Heart left ventricle (tissue), 16 donors: ENCODE data around the gene SBK3. TPM values are rescaled to one million over a fixed set of nuclear protein-coding genes. Genes with fewer than 3 reads are reported as not detected.

Experiments
- ATAC-seq, 4 donors: fragments of 200-7000 bp; cut with Tn5 transposase; one replicate each; pipeline ENCODE4 v1.9.1; 2020 to 2022; ENCODE audit warnings: moderate library complexity in 4 of 4, mild to moderate bottlenecking in 3 of 4, moderate number of reproducible peaks in 1 of 4
- DNase-seq, 5 donors: peaks; one replicate each; pipeline ENCODE4 v3.0.0-alpha.2; 2020
- H3K27ac ChIP-seq, 12 donors: fragments of 200-600 bp; sonication (generic) in 4 of 12; one replicate each; pipeline versions ENCODE4 v1.5.0 to v1.8.0; 2016 to 2022; ENCODE audit warnings: mild to moderate bottlenecking in 2 of 12
- H3K27me3 ChIP-seq, 9 donors: fragments of 200-600 bp; sonication (generic) in 2 of 9; one replicate each; pipeline versions ENCODE4 v1.5.1 to v1.8.0; 2016 to 2022; ENCODE audit warnings: mild to moderate bottlenecking in 3 of 9
- H3K36me3 ChIP-seq, 9 donors: fragments of 200-600 bp; sonication (generic) in 2 of 9; one replicate each; pipeline versions ENCODE4 v1.5.0 to v1.8.0; 2018 to 2022; ENCODE audit warnings: mild to moderate bottlenecking in 2 of 9
- H3K4me1 ChIP-seq, 12 donors: fragments of 200-600 bp; sonication (generic) in 4 of 12; one replicate each; pipeline versions ENCODE4 v1.5.0 to v1.8.0; 2016 to 2022; ENCODE audit warnings: mild to moderate bottlenecking in 3 of 12
- H3K4me3 ChIP-seq, 12 donors: fragments of 200-600 bp; sonication (generic) in 4 of 12; one replicate each; pipeline versions ENCODE4 v1.5.0 to v1.8.0; 2017 to 2022; ENCODE audit warnings: mild to moderate bottlenecking in 9 of 12, moderate library complexity in 4 of 12
- H3K9me3 ChIP-seq, 12 donors: fragments of 200-600 bp; sonication (generic) in 4 of 12; one replicate each; pipeline versions ENCODE4 v1.5.0 to v1.8.0; 2016 to 2022; ENCODE audit warnings: mild to moderate bottlenecking in 1 of 12
- CTCF ChIP-seq, 12 donors: fragments of 200-600 bp; sonication (generic) in 4 of 12; IDR thresholded peaks; one replicate each; pipeline versions ENCODE4 v1.5.0 to v1.8.0; 2018 to 2022; ENCODE audit warnings: antibody characterized with exemption in 12 of 12, mild to moderate bottlenecking in 5 of 12
- POLR2A ChIP-seq, 2 donors: fragments of 450-650 bp; IDR thresholded peaks; one replicate each; pipeline ENCODE4 v1.6.1; 2017; ENCODE audit warnings: antibody characterized with exemption in 2 of 2, mild to moderate bottlenecking in 2 of 2, moderate library complexity in 2 of 2
- WGBS, 4 donors: extraction: QIAGEN DNeasy Blood & Tissue Kit in 2 of 4; methylation state at CpG; one replicate each; pipeline versions ENCODE4 v1.1.5 to v1.1.7; 2013 to 2018; 5-methylcytosine and 5-hydroxymethylcytosine counted together
- intact Hi-C, 10 donors: fragments of 100-400 bp; cut with DNase I; formaldehyde crosslinking; loops; one replicate each; pipeline versions ENCODE4 v1.11.1 to v1.14.2; 2022
- polyA plus RNA-seq, 2 donors: library from polyadenylated mRNA; stranded (reverse); fragments of 200-250 nt; gene quantifications; one replicate each; pipeline ENCODE4 v1.2.3, GENCODE V29; 2013
- total RNA-seq, 9 donors: library from RNA; depleted of rRNA in 2 of 9; stranded (reverse); fragments of >200 nt in 2 of 9; fragmentation: NEBNext Ultra II Directional in 3 of 9; extraction: Animal tissue kit (Norgen Biotek cat#: 25700) in 3 of 9; gene quantifications; one replicate each; pipeline versions ENCODE4 v1.1.0 to v1.2.4, GENCODE V29; 2016 to 2023
- donor health status: ischemic (EF 13 %, LVEDD 7.1; RV severe dilation, severe dysfunction).
- donor health status: healthy with polysubstance abuse.
- donor health status: DM: no; HTN: yes; CAD: no.
- donor health status: DM: no; HTN: no; CAD: no.
- donor health status: ischemic (EF 25% LVEDD 6.9; RV normal size, moderate dysfunction).
- donor health status: ischemic (EF 25% LVEDD 5.7; RV mildly dilated, moderate dysfunction).
- donor health status: healthy.
- donor health status: DM: yes; HTN: yes; CAD: no.
- donor health status: ischemic (EF 35%, LVEDD 5.7; RV mildly dilated, moderate dysfunction).
- donor health status: nonischemic (EF 11% LVEDD 7.7; RV severe dilation, severe dysfunction).
- donor health status: DM: yes; HTN: yes; CAD: no.
- donor health status: PGD.
- donor health status: ischemic (EF 29% LVEDD 5.4; RV normal size, mild dysfunction).
- donor health status: nonischemic (EF 23%, LVEDD 6.1; RV moderate dilation, normal function).

SBK3 gene
- total and polyA plus RNA-seq, 11 donors, result 2.4 to 14.3 (median 7.5) TPM

- ATAC-seq (no peak), DNase-seq (no peak)
- Histone ChIP-seq H3K4me3 (no peak overlapping the region), H3K4me1 (peaks cover 0 to 17% (median 8%) of the 10 kb centered on the region in 12 donors), H3K9me3 (no peaks in the 10 kb centered on the region), H3K27ac (no peak overlapping the region), H3K27me3 (peaks cover 0 to 6% (median 0%) of the 10 kb centered on the region in 9 donors), H3K36me3 (no peaks in the 10 kb centered on the region)
- 54 to 60% (median 56%) methylated on average over 13 of the region's 13 CpGs for WGBS, 4 donors
- TF ChIP-seq CTCF (IDR thresholded peaks at IDR 0.05) (no peak), POLR2A (IDR thresholded peaks at IDR 0.05) (no peak)
- intact Hi-C loops, result no loop called here
These were observed 8.2 kb upstream of the SBK3 start for GRCh38 chr19:55553217-55554182.

GRCh38 chr19:55552620-55553019 lies 7.3 kb upstream of the SBK3 start:
- DNase-seq (peak in 1 of 5 donors; percentile 7), ATAC-seq (no peak)
- intact Hi-C loops, result no loop called here
- no peak for TF ChIP-seq CTCF (IDR thresholded peaks at IDR 0.05)
- TF ChIP-seq POLR2A (IDR thresholded peaks at IDR 0.05), result no peak
- peaks cover 0 to 21% (median 11%) of the 10 kb centered on the region in 12 donors for H3K4me1 ChIP-seq
- H3K27ac ChIP-seq, result no peak overlapping the region
- no peaks in the 10 kb centered on the region for H3K36me3 ChIP-seq
- H3K9me3 ChIP-seq, result no peaks in the 10 kb centered on the region
- no peak overlapping the region for H3K4me3 ChIP-seq
- peaks cover 0 to 6% (median 0%) of the 10 kb centered on the region in 9 donors for H3K27me3 ChIP-seq
- WGBS, 4 donors, result 68 to 77% (median 74%) methylated on average over 13 of the region's 13 CpGs

- H3K4me3 ChIP-seq, result no peak overlapping the region
- DNase-seq (peak in 1 of 5 donors; percentile 2), ATAC-seq (no peak)
- 72 to 89% (median 83%) methylated on average over 5 of the region's 5 CpGs for WGBS, 4 donors
- no peak overlapping the region for H3K27ac ChIP-seq
- H3K9me3 ChIP-seq, result no peaks in the 10 kb centered on the region
- H3K36me3 ChIP-seq, result no peaks in the 10 kb centered on the region
- H3K27me3 ChIP-seq, result peaks cover 0 to 6% (median 0%) of the 10 kb centered on the region in 9 donors
- intact Hi-C loops, result no loop called here
- no peak for TF ChIP-seq CTCF (IDR thresholded peaks at IDR 0.05)
- no peak for TF ChIP-seq POLR2A (IDR thresholded peaks at IDR 0.05)
- peaks cover 0 to 25% (median 15%) of the 10 kb centered on the region in 12 donors for H3K4me1 ChIP-seq
These were observed 6.9 kb upstream of the SBK3 start for GRCh38 chr19:55552206-55552605.

- Histone ChIP-seq H3K4me3 (peak overlapping the region in 3 of 12 donors; percentile 32 to 43 (median 37)), H3K27ac (peak overlapping the region in 4 of 12 donors; percentile 49 to 80 (median 72)), H3K4me1 (peaks cover 0 to 44% (median 29%) of the 10 kb centered on the region in 12 donors), H3K9me3 (no peaks in the 10 kb centered on the region), H3K27me3 (peaks cover 0 to 6% (median 0%) of the 10 kb centered on the region in 9 donors), H3K36me3 (no peaks in the 10 kb centered on the region)
- whole genome bisulfite sequencing, 4 donors, result 49 to 57% (median 53%) methylated on average over 7 of the region's 7 CpGs
- ATAC-seq, result no peak
- no peak for TF ChIP-seq POLR2A (IDR thresholded peaks at IDR 0.05)
- no peak for TF ChIP-seq CTCF (IDR thresholded peaks at IDR 0.05)
- intact Hi-C loops, result no loop called here
- no peak for DNase-seq
These were observed 4.9 kb upstream of the SBK3 start for GRCh38 chr19:55550321-55550650.
